NCI-H524 treated with DMSO at 0.1 percent for 48 hours (cell line): ENCODE results near the gene NDUFAF5.
A peak's percentile ranks its signal among the peaks of the same experiment; 100 is the strongest.
"Not testable (repeated sequence)": the region's sequence is repeated elsewhere in the genome, so short reads cannot be mapped to it uniquely, and the experiment has no call there.

Source experiments
- DNase-seq: peaks from one replicate; lab custom pipeline; 2025; lab: John Stamatoyannopoulos, UW

The NDUFAF5 gene

DNA sequence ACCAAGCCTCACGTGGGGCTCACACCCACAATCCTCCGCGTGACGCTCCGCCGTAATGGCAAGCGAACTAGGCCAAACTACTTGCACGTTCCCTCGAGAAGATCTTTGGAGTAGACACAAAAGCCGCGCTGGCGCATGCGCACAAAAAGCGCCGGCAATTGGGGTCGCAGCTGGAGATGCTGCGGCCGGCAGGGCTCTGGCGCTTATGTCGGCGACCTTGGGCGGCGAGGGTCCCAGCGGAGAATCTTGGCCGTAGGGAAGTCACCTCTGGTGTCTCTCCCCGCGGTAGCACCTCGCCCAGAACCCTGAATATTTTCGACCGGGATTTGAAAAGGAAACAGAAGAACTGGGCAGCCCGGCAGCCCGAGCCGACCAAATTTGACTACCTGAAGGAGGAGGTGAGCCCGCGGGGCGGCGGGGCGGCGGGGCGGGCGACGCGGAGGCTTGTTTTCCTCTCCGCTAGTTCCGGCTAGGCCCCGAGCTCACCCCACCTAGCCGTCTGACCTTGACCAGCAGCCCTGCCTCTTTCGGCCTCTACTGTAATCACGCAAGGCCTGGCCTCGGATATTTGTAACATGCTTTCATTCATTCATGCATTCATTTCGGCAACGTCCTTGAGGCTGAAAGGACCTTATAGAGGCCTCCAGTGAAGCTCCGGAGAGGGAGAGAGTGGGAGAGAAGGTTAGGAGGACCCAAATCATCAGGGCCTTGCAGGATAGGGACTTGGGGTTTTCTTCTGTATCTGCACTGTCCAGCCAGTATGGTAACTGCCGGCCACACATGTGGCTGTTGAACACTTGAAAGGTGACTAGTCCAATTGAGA, at the start of gene NDUFAF5, which contains the start of gene ESF1:
Gene NDUFAF5 (plus strand): TSS at position 136 of the 823 bp plus-strand sequence. CDS start 41 bp downstream, at position 177.
Gene ESF1 (minus strand): TSS at position 27 of the 823 bp plus-strand sequence. CDS start 1,779 bp downstream, outside the sequence.
- peak; percentile 98 for DNase-seq

- no peak for DNase-seq
Observed at GRCh38 chr20:13735826-13736225, 49.0 kb upstream of the NDUFAF5 start.

GRCh38 chr20:13736436-13737191, 48.2 kb upstream of the NDUFAF5 start:
- no peak for DNase-seq

- not testable (repeated sequence) for DNase-seq
Observed at GRCh38 chr20:13738187-13738586, 46.6 kb upstream of the NDUFAF5 start.

GRCh38 chr20:13739731-13740649, 44.8 kb upstream of the NDUFAF5 start:
- DNase-seq: no peak

DNA sequence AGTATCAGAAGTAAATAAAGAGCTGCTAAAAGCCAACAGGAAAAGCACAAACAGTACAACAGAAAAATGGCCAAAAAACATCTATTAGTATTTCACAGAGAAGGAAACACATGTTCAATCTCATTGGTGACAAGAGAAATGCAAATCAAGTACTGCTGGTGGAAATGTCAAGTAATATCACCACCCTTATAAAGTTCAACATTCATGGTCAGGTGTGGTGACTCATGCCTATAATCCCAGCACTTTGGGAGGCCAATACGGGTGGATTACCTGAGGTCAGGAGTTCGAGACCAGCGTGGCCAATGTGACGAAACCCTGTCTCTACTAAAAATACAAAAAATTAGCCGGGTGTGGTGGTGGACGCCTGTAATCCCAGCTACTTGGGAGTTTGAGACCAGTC, 42.9 kb upstream of the NDUFAF5 start:
- no peak for DNase-seq

DNA sequence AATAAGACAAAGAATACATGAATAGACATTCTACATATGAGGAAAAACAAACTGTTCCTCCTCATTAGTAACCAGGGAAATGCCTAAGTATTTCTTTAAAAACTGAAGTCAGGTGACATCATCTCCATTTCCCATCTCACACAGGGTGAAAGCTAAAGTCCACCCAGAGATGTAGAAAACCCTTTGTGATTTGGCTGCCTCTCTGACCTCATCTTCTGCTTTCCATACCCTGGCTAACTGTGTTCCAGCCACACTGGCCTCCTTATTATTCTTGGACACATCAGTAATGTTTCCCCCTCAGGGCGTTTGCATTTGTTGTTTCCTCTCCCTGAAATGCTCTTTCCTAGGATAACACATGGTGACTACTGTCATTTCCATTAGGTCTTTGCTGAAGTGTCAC, 40.5 kb upstream of the NDUFAF5 start:
- no peak for DNase-seq

DNA sequence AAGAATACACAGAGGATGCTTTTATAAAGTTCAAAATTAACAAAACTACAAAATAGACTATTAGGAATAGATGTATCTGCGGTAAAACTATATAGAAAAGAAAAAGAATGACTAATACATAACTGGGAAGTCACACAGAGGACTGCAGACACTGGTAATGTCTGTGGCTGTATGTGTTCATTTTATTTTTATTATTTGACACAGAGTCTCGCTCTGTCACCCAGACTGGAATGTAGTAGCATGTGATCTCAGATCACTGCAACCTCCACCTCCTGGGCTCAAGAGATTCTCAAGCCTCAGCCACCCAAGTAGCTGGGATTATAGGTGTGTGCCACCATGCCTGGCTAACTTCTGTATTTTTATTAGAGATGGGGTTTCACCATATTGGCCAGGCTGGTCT, 39.0 kb upstream of the NDUFAF5 start:
- DNase-seq: no peak

DNA sequence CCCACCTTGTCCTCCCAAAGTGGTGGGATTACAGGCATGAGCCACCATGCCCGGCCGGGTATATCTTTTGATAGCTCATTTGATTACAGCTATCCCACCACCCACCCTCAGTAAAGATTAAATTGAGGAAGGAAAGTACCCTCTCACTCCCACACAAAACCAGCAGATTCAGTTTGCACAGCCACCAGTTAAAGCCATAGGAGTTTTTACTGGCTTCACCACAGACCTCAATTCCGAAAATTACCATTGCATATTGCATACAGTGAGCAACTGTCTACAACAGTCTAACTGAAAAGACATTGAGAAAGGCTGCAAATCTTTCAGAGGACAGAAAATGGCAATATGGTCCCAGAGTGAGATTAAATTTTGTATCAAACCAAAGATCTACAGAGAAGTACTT, 35.0 kb upstream of the NDUFAF5 start:
- no peak for DNase-seq

DNA sequence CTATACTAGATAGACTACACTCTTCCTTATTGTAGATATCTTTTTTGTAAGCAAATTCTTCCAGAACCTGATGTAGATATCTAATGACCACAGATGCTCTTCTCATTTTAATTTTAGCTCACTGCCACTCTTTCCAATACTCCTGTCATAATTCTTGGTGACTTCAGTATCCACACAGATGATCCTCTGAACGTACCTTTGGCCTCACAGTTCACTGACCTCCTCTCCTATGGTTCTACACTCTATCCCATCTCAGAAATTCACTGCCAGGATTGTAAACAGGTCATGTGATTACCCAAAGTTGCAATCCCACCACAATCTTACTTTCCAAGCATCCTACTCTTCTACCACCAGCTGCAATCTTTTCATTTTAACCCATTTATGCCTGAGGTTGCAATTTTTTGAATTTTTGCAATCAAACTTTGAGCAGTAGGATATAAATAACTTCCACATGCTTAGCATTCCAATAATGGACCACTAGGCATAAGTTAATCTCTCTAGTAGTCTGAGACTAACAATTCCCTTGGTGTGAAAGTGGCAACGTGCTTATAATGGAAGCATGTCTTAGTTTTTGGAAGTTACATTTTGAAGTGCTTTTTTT, 31.3 kb upstream of the NDUFAF5 start:
- DNase-seq: no peak

GRCh38 chr20:13755809-13756208, 29.0 kb upstream of the NDUFAF5 start:
- DNase-seq: no peak

DNA sequence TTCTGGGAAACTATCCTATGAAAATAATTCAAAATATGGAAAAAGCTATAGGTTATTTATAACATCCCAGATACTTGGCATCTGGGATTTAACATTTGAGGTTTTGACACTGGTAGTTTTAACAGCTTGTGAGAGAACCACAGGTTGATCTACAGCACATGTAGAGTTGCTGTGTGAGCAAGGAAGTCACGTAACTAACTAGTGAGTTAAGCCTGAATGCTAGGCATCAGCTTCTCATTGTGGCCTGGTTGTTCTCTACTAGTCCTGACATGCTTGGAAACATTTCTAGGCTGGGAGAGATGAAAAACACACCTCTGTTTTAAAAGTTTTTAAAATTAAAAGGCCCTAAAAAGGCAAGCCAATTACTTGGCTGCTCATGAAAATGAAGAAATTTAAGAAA, 28.3 kb upstream of the NDUFAF5 start:
- DNase-seq: no peak

DNA sequence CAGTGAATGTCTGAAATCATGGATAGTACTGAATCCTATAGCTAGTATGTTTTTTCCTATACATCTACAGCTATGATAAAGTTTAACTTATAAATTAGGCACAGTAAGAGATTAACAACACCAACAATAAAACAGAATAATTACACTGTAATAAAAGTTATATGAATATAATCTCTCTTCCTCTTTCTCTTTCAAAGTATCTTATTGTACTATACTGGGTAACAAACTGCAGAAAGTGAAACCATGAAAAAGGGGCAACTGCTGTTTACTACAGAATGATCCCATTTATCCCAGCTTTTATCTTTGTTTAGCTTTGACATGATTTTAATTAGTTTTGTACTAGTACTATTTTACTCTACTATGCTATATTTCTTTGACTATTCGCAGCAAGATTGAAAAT, 25.9 kb upstream of the NDUFAF5 start:
- no peak for DNase-seq

DNA sequence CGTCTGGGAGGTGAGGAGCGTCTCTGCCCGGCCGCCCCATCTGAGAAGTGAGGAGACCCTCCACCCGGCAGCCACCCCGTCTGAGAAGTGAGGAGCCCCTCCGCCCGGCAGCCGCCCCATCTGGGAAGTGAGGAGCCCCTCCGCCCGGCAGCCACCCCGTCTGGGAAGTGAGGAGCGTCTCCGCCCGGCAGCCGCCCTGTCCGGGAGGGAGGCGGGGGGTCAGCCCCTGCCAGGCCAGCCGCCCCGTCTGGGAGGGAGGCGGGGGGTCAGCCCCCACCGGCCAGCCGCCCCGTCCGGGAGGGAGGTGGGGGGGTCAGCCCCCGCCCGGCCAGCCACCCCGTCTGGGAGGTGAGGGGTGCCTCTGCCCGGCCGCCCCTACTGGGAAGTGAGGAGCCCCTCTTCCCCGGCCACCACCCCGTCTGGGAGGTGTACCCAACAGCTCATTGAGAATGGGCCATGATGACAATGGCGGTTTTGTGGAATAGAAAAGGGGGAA, 24.3 kb upstream of the NDUFAF5 start:
- DNase-seq: not testable (repeated sequence)

GRCh38 chr20:13765299-13765698, 19.5 kb upstream of the NDUFAF5 start:
- DNase-seq: no peak

- no peak for DNase-seq
Observed at GRCh38 chr20:13765868-13766416, 18.9 kb upstream of the NDUFAF5 start.

GRCh38 chr20:13770141-13770540, 14.7 kb upstream of the NDUFAF5 start:
- no peak for DNase-seq

DNA sequence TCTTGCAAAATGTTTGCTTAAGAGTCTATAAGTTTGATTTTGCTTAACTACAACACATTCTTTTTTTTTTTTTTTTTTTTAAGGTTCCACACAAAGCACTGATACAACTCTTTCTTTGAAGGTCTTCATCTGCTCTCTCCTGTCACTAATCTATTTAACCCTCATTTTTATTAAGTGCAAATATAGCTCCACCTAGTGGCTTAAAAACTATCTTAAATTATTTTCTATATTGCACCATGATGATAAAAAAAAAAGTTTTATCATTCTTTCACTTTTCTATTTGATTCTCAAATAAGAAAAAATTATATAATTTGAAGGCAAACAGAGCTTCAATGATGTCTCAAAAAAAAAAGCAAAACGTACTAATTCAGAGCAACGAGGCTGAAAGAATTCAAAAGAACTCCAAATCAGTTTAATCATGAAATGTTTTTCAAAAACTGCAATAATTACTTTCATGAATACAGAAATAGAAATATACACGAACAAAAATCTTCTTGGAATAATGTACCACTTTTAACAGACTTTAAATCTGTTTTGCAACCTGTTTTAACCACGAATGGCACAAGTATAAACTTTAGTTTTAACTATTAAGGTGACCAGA, 12.9 kb upstream of the NDUFAF5 start:
- peak; percentile 19 for DNase-seq

- DNase-seq: no peak
Observed at GRCh38 chr20:13772529-13772928, 12.3 kb upstream of the NDUFAF5 start.

DNA sequence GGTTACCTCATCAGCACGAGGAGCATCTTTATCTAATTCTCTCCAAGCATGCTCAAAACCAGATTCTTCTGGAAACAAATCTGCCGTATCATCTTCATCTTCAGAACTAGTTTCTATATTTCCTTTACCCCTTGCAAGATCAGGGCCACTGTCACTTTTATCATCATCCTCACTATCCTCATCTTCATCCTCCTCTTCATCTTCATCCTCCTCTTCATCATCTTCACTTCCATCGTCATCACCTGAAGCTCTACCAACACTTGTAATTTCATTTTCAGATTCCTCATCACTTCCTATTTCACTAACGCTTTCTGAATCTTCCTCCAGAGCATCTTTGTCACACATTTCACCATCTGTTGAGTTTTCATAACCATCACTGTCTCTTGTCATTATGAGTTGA, 9.0 kb upstream of the NDUFAF5 start:
- no peak for DNase-seq

DNA sequence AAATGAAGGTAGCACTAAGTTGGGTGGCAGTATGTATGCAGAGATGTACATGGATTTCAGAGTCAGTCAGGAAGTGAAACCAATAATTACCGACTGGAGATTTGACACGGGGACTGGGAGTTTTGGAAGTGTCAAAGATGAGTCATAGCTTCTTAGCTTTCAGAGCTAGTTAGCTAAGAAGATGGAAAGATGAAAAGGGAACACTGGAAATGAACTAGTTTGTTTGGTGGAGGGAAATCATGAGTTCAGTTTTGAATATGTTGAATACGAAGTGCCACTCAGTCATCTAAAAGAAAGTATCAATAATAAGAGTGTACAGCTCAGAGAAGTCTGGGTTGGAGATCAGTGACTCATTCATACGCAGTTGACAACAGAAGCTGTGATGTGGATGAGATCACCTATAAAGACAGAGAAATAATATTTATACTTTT, 7.6 kb upstream of the NDUFAF5 start:
- no peak for DNase-seq
